RWPE2 (cell line): ENCODE measurements around the gene IPPK.

Experiments used
- ATAC-seq: fragments of 200-7000 bp; cut with Tn5 transposase; 3 replicates; pipeline ENCODE4 v1.9.1; 2021; ENCODE audit warnings: low read depth
- DNase-seq: peaks from one replicate; pipeline ENCODE4 v3.0.0-alpha.2; 2020; ENCODE audit warnings: low spot score
- H3K27ac ChIP-seq: fragments of 450-650 bp; 2 replicates; pipeline ENCODE4 v1.5.1; 2017; ENCODE audit warnings: mild to moderate bottlenecking; ENCODE audit not compliant: poor library complexity, severe bottlenecking
- H3K27me3 ChIP-seq: fragments of 250-450 bp; sonication (Bioruptor Pico); 2 replicates; pipeline ENCODE4 v1.5.1; 2021; ENCODE audit warnings: mild to moderate bottlenecking, moderate library complexity; ENCODE audit not compliant: insufficient read depth, poor library complexity, severe bottlenecking
- H3K36me3 ChIP-seq: fragments of 250-450 bp; sonication (Bioruptor Pico); 2 replicates; pipeline ENCODE4 v1.5.1; 2020; ENCODE audit warnings: low read depth, mild to moderate bottlenecking, moderate library complexity
- H3K4me1 ChIP-seq: fragments of 250-450 bp; sonication (Bioruptor Pico); 2 replicates; pipeline ENCODE4 v1.5.1; 2021; ENCODE audit warnings: mild to moderate bottlenecking, moderate library complexity; ENCODE audit not compliant: insufficient read depth, poor library complexity, severe bottlenecking
- H3K4me3 ChIP-seq: fragments of 250-450 bp; sonication (Bioruptor Pico); 2 replicates; pipeline ENCODE4 v1.5.1; 2021; ENCODE audit warnings: mild to moderate bottlenecking, moderate library complexity; ENCODE audit not compliant: severe bottlenecking
- H3K9me3 ChIP-seq: fragments of 250-450 bp; sonication (Bioruptor Pico); 2 replicates; pipeline ENCODE4 v1.5.1; 2021; ENCODE audit warnings: mild to moderate bottlenecking, moderate library complexity; ENCODE audit not compliant: severe bottlenecking
- TF ChIP-seq, protein P1 (sequence below): fragments of 450-650 bp; IDR thresholded peaks from one replicate; pipeline ENCODE4 v1.5.1; 2017; ENCODE audit warnings: mild to moderate bottlenecking, moderate library complexity; ENCODE audit not compliant: poor library complexity, severe bottlenecking

IPPK gene

DNA sequence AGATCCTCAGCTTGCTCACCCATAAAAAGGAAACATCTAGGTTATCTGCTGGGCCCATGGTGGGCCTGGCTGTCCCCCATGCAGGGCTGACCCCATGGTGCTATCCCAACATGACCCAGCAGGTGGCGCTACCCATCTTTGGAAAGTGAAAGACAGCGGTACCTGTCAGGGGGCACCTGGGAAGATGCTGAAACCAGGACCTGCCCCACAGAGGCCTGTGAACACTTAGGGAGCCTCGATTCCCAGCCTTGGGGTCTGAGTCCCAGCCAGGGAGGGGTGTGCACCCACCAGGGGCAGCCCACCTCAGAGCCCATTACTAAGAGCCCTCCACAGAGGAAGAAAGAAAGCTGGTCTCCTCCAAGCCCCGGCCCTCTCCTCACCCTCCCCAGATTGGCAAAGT, 46.6 kb upstream of the IPPK start:
- Histone ChIP-seq H3K27ac (peak overlapping the region; percentile 37), H3K27me3 (no peaks in the 10 kb centered on the region), H3K36me3 (peaks cover 88% of the 10 kb centered on the region), H3K4me1 (peaks cover 8% of the 10 kb centered on the region), H3K4me3 (no peak overlapping the region), H3K9me3 (no peaks in the 10 kb centered on the region)
- TF ChIP-seq, protein P1, sequence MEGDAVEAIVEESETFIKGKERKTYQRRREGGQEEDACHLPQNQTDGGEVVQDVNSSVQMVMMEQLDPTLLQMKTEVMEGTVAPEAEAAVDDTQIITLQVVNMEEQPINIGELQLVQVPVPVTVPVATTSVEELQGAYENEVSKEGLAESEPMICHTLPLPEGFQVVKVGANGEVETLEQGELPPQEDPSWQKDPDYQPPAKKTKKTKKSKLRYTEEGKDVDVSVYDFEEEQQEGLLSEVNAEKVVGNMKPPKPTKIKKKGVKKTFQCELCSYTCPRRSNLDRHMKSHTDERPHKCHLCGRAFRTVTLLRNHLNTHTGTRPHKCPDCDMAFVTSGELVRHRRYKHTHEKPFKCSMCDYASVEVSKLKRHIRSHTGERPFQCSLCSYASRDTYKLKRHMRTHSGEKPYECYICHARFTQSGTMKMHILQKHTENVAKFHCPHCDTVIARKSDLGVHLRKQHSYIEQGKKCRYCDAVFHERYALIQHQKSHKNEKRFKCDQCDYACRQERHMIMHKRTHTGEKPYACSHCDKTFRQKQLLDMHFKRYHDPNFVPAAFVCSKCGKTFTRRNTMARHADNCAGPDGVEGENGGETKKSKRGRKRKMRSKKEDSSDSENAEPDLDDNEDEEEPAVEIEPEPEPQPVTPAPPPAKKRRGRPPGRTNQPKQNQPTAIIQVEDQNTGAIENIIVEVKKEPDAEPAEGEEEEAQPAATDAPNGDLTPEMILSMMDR: peak; percentile 89
- DNase-seq (peak; percentile 63), ATAC-seq (peak; percentile 68)

DNA sequence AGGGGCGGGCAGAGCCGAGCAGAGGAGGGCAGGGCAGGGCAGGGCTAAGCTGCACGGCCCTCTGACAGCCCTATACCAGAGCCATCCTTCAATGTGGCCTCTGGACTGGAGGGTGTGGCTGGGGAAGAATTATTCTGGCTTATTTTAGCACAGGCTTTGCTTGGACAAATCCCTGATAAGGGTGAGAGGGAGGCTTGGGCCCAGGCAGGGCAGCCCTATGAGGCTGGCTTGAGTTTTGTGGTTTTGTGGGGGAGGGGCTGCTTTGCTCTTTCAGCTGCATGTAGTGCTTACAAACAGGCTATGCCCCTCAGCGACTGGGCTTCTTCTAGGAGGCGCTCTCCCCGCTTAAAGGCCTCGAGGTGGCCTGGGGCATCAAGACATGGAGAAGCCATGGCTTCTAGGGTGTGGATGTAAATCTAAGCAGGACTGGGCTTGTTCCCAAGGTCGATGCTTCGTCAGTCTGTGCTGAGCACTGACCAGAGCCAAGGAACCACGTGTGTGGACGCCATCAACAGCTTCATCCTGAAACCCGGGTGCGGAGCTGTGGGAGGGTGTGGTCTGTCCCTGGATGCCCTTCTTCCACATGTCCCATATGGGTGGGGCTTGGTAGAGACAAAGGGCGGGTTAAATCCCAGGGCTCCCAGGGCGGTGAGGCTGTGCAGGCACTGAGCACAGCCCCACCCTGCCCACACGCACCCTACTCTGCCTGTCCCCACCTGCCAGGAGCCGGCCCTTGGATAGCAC, 45.7 kb upstream of the IPPK start:
- TF ChIP-seq, protein P1: no peak
- H3K9me3 ChIP-seq: no peaks in the 10 kb centered on the region
- peaks cover 88% of the 10 kb centered on the region for H3K36me3 ChIP-seq
- H3K27ac ChIP-seq: peak overlapping the region; percentile 37
- peaks cover 8% of the 10 kb centered on the region for H3K4me1 ChIP-seq
- DNase-seq (peak; percentile 54), ATAC-seq (peak; percentile 31; the same call in 2 of the 3 replicates)
- no peak overlapping the region for H3K4me3 ChIP-seq
- no peaks in the 10 kb centered on the region for H3K27me3 ChIP-seq

- H3K4me1 ChIP-seq: peaks cover 8% of the 10 kb centered on the region
- no peaks in the 10 kb centered on the region for H3K27me3 ChIP-seq
- TF ChIP-seq, protein P1: no peak
- peak; percentile 56 for DNase-seq
- no peak for ATAC-seq
- H3K9me3 ChIP-seq: no peaks in the 10 kb centered on the region
- H3K27ac ChIP-seq: peak overlapping the region; percentile 37
- H3K4me3 ChIP-seq: no peak overlapping the region
- H3K36me3 ChIP-seq: peaks cover 83% of the 10 kb centered on the region
Measured at GRCh38 chr9:92714787-92715487, 45.0 kb upstream of the IPPK start.

DNA sequence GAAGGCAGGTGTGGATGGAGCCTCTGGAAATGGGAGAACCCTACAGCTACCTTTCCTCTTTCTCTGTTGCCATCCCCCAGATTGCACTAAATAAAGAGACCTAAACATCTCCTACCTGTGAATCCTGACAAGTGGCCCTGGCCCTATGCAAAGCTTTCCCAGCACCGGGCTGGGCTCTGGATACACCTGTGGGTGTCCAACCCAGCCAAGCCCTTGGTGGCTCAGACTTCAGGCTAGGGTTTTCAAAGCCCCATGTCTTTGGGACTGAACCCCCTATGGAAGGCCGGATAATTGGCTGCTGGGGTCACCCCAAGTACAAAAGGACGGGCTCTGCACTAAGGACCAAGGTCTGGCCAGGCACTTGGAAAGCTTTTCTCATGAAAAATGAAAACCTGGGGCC, 44.1 kb upstream of the IPPK start:
- ATAC-seq: no peak
- peaks cover 74% of the 10 kb centered on the region for H3K36me3 ChIP-seq
- peaks cover 8% of the 10 kb centered on the region for H3K4me1 ChIP-seq

More for the DNA sequence above, 44.1 kb upstream of the IPPK start:
- DNase-seq: no peak
- TF ChIP-seq, protein P1: no peak
- Histone ChIP-seq H3K27ac (no peak overlapping the region), H3K27me3 (no peaks in the 10 kb centered on the region), H3K9me3 (no peaks in the 10 kb centered on the region), H3K4me3 (no peak overlapping the region)
